A172 (cell line): ENCODE data around the gene SLC2A14. TPM values are rescaled to one million over a fixed set of nuclear protein-coding genes. Genes with fewer than 3 reads are reported as not detected.

Experiments
- total RNA-seq: library from RNA; depleted of rRNA; stranded (reverse); fragments of >200 nt; shearing (Covaris generic); gene quantifications from 2 replicates; pipeline ENCODE4 v1.2.3, GENCODE V29; 2014; rRNA removed

The SLC2A14 gene
- total RNA-seq, 1 experiment from 2014 or later: not detected

Other genes starting within 250 kb of the SLC2A14 start
- gene APOBEC1, start 207.0 kb downstream of the SLC2A14 start, total RNA-seq: not detected in 2 replicates
- gene GDF3, start 177.1 kb downstream of the SLC2A14 start, total RNA-seq: not detected in 2 replicates
- not detected in 2 replicates for gene DPPA3, start 161.5 kb downstream of the SLC2A14 start, total RNA-seq
- gene CLEC4C, start 125.5 kb downstream of the SLC2A14 start, total RNA-seq: not detected in 2 replicates
- not detected in 2 replicates for gene NANOGNB, start 107.7 kb downstream of the SLC2A14 start, total RNA-seq
- not detected in 2 replicates for gene NANOG, start 83.5 kb downstream of the SLC2A14 start, total RNA-seq
- 16.3 and 17.0 TPM in 2 replicates for gene SLC2A3, start 63.3 kb upstream of the SLC2A14 start, total RNA-seq
- 3.9 and 4.5 TPM in 2 replicates for gene FOXJ2, start 159.8 kb upstream of the SLC2A14 start, total RNA-seq
- 0.10 and 0.12 TPM in 2 replicates for gene C3AR1, start 193.4 kb upstream of the SLC2A14 start, total RNA-seq
- 18.0 and 20.1 TPM in 2 replicates for gene NECAP1, start 209.4 kb upstream of the SLC2A14 start, total RNA-seq